Caco-2 (cell line): ENCODE measurements around the gene RUNX1. TPM values are rescaled to one million over a fixed set of nuclear protein-coding genes. Genes with fewer than 3 reads are reported as not detected.

Source experiments
- BruUV-seq: library from RNA; stranded (reverse); fragments of 400-500 nt; replicated peaks from 2 replicates; lab custom pipeline; 2021; lab: Mats Ljungman, UMichigan
- CTCF ChIA-PET: fragments of 300-600 bp; sonication (Branson Sonifier 250); formaldehyde crosslinking; loops from one replicate; lab custom pipeline; 2022; ENCODE audit warnings: antibody characterized with exemption; lab: Charles Lee
- POLR2A ChIA-PET: fragments of 300-600 bp; sonication (Branson Sonifier 250); formaldehyde crosslinking; loops from one replicate; lab custom pipeline; 2022; ENCODE audit warnings: antibody characterized with exemption; lab: Charles Lee
- DNase-seq, 2 experiments: peaks; one replicate each; pipeline versions ENCODE4 v3.0.0 to v3.0.0-alpha.2; 2020 to 2022
- H3K27me3 ChIP-seq: replicated peaks from 2 replicates; pipeline ENCODE4 v1.6.0; 2011; ENCODE audit warnings: low read length; ENCODE audit not compliant: control insufficient read depth, insufficient read depth
- H3K36me3 ChIP-seq: 2 replicates; pipeline ENCODE4 v1.5.1; 2011; ENCODE audit warnings: low read length; ENCODE audit not compliant: control insufficient read depth, insufficient read depth
- H3K4me1 ChIP-seq: fragments of 250-450 bp; sonication (Bioruptor Pico); 2 replicates; pipeline ENCODE4 v1.5.1; 2020; ENCODE audit warnings: mild to moderate bottlenecking
- H3K4me3 ChIP-seq: 2 replicates; pipeline ENCODE4 v1.5.1; 2011; ENCODE audit warnings: low read depth, mild to moderate bottlenecking, control low read depth, low read length
- H3K9me3 ChIP-seq: fragments of 250-450 bp; sonication (Bioruptor Pico); 2 replicates; pipeline ENCODE4 v1.5.1; 2020; ENCODE audit warnings: mild to moderate bottlenecking, moderate library complexity
- H3K27ac Mint-ChIP-seq: one replicate; pipeline ENCODE4 v1.8.0; 2022; ENCODE audit warnings: mixed read lengths; ENCODE audit not compliant: unreplicated experiment
- H3K27me3 Mint-ChIP-seq: one replicate; pipeline ENCODE4 v1.8.0; 2022; ENCODE audit warnings: mixed read lengths; ENCODE audit not compliant: insufficient read depth, unreplicated experiment
- H3K36me3 Mint-ChIP-seq: one replicate; pipeline ENCODE4 v1.8.0; 2022; ENCODE audit warnings: mild to moderate bottlenecking, mixed read lengths; ENCODE audit not compliant: insufficient read depth, unreplicated experiment
- H3K4me1 Mint-ChIP-seq: one replicate; pipeline ENCODE4 v1.8.0; 2022; ENCODE audit warnings: low read depth, mixed read lengths; ENCODE audit not compliant: unreplicated experiment
- H3K4me3 Mint-ChIP-seq: one replicate; pipeline ENCODE4 v1.8.0; 2022; ENCODE audit warnings: mild to moderate bottlenecking, moderate library complexity, mixed read lengths; ENCODE audit not compliant: unreplicated experiment
- H3K9me3 Mint-ChIP-seq: one replicate; pipeline ENCODE4 v1.8.0; 2022; ENCODE audit warnings: mixed read lengths; ENCODE audit not compliant: unreplicated experiment
- CTCF ChIP-seq, 2 experiments: fragments of 200-600 bp in 1 of 2; IDR thresholded peaks; 1 replicate in 1 of 2; 2 replicates in 1 of 2; pipeline versions ENCODE4 v1.5.1 to v1.8.0; 2011 to 2022; ENCODE audit warnings: antibody characterized with exemption in 1 of 2, control low read depth in 1 of 2, inconsistent platforms in 1 of 2, low read depth in 1 of 2, low read length in 1 of 2, mild to moderate bottlenecking in 1 of 2, moderate library complexity in 1 of 2; ENCODE audit not compliant: insufficient read depth in 1 of 2, severe bottlenecking in 1 of 2, unreplicated experiment in 1 of 2
- intact Hi-C: fragments of 100-400 bp; cut with micrococcal nuclease; formaldehyde crosslinking; loops from one replicate; pipeline ENCODE4 v1.10.0; 2022; ENCODE audit not compliant: unreplicated experiment
- total RNA-seq: library from RNA; stranded (reverse); gene quantifications from 2 replicates; pipeline ENCODE4 v1.2.3, GENCODE V29; 2022

RUNX1 gene
- total RNA-seq, 1 experiment from 2014 or later, result 11.7 TPM

- no peak overlapping the region for H3K4me3 Mint-ChIP-seq
- H3K4me1 Mint-ChIP-seq, result peaks cover 8% of the 10 kb centered on the region
- ChIA-PET CTCF (no interaction called here), POLR2A (no interaction called here)
- H3K4me1 ChIP-seq, result peaks cover 11% of the 10 kb centered on the region
- no peaks in the 10 kb centered on the region for H3K9me3 ChIP-seq
- DNase-seq, result no peak
- intact Hi-C loops, result no loop called here
- no peak overlapping the region for H3K4me3 ChIP-seq
- no peak overlapping the region for H3K27ac Mint-ChIP-seq
- no peaks in the 10 kb centered on the region for H3K9me3 Mint-ChIP-seq
- no peaks in the 10 kb centered on the region for H3K36me3 ChIP-seq
- no peaks in the 10 kb centered on the region for H3K36me3 Mint-ChIP-seq
- H3K27me3 Mint-ChIP-seq, result no peaks in the 10 kb centered on the region
- TF ChIP-seq CTCF (IDR thresholded peaks at IDR 0.05; ENCODE audit: insufficient read depth in 1 of 2, low read depth in 1 of 2, low read length in 1 of 2, severe bottlenecking in 1 of 2, unreplicated experiment in 1 of 2), result no peak
- no TSS peak for BruUV-seq
- H3K27me3 ChIP-seq, result no peaks in the 10 kb centered on the region
Observed at GRCh38 chr21:34980423-34981115, 68.5 kb downstream of the RUNX1 start.

GRCh38 chr21:34979383-34979782 is 69.7 kb downstream of the RUNX1 start:
- H3K9me3 ChIP-seq, result no peaks in the 10 kb centered on the region
- CTCF ChIA-PET, result no interaction called here
- no peaks in the 10 kb centered on the region for H3K27me3 ChIP-seq
- no peak for DNase-seq
- no peaks in the 10 kb centered on the region for H3K36me3 ChIP-seq
- POLR2A ChIA-PET, result no interaction called here
- H3K9me3 Mint-ChIP-seq, result no peaks in the 10 kb centered on the region
- TF ChIP-seq CTCF (IDR thresholded peaks at IDR 0.05; ENCODE audit: insufficient read depth in 1 of 2, low read depth in 1 of 2, low read length in 1 of 2, severe bottlenecking in 1 of 2, unreplicated experiment in 1 of 2), result no peak
- H3K27ac Mint-ChIP-seq, result no peak overlapping the region
- peaks cover 11% of the 10 kb centered on the region for H3K4me1 ChIP-seq
- peaks cover 8% of the 10 kb centered on the region for H3K4me1 Mint-ChIP-seq
- intact Hi-C loops, result no loop called here
- no peak overlapping the region for H3K4me3 ChIP-seq
- no peak overlapping the region for H3K4me3 Mint-ChIP-seq
- no peaks in the 10 kb centered on the region for H3K27me3 Mint-ChIP-seq
- BruUV-seq, result no TSS peak
- no peaks in the 10 kb centered on the region for H3K36me3 Mint-ChIP-seq

DNA sequence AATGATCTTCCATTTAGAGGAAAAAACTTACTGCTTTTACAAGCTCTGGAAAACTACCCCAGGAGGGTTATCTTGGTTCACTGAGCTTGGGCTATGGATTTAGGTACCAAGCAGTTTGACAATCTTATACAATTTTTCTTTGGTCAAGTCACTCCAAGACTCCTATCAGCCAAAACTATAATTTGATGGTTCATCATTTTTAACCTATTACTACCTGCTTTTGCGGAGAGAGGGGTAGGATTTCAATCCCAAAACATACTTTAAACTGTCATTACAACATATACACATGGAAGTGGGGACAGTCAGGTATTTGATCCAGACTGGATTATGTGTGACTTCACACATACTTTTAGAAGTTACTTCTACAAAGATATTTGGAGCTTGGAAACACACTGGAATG is 71.8 kb downstream of the RUNX1 start:
- intact Hi-C loops, result no loop called here
- H3K4me3 ChIP-seq, result no peak overlapping the region
- ChIA-PET CTCF (no interaction called here), POLR2A (interaction anchor here (0.6 kb wide), 1 partner anchor 178 kb away, joined by 6 read pairs; no protein-coding TSS in a partner anchor)
- no peaks in the 10 kb centered on the region for H3K36me3 ChIP-seq
- Mint-ChIP-seq H3K36me3 (no peaks in the 10 kb centered on the region), H3K27me3 (no peaks in the 10 kb centered on the region), H3K9me3 (no peaks in the 10 kb centered on the region), H3K27ac (no peak overlapping the region), H3K4me3 (no peak overlapping the region), H3K4me1 (no peaks in the 10 kb centered on the region)
- H3K4me1 ChIP-seq, result no peaks in the 10 kb centered on the region
- DNase-seq, result no peak
- no peak for TF ChIP-seq CTCF (IDR thresholded peaks at IDR 0.05; ENCODE audit: insufficient read depth in 1 of 2, low read depth in 1 of 2, low read length in 1 of 2, severe bottlenecking in 1 of 2, unreplicated experiment in 1 of 2)
- no peaks in the 10 kb centered on the region for H3K27me3 ChIP-seq
- no peaks in the 10 kb centered on the region for H3K9me3 ChIP-seq
- no TSS peak for BruUV-seq
